Airway epithelial cell (primary cell): ENCODE results near the gene DEFB132. TPM values are rescaled to one million over a fixed set of nuclear protein-coding genes. Genes with fewer than 3 reads are reported as not detected.

Source experiments
- total RNA-seq: library from RNA; depleted of rRNA; stranded (reverse); fragments of >200 nt; gene quantifications from 2 replicates; pipeline ENCODE4 v1.2.3, GENCODE V29; 2015

The DEFB132 gene
- total RNA-seq, result not detected in 2 replicates

GRCh38 chr20:257419-257818, at the start of gene DEFB132:
DEFB132 (plus strand) TSS chr20:257724; CDS start chr20:257779, 55 bp downstream.

GRCh38 chr20:226958-227357, 30.6 kb upstream of the DEFB132 start, which contains the start of gene DEFB129:
DEFB129 (plus strand) TSS chr20:227258; CDS start chr20:227289, 31 bp downstream.

GRCh38 chr20:290084-290831, 32.7 kb downstream of the DEFB132 start, which contains the start of gene C20orf96:
C20orf96 (minus strand) TSS chr20:290750; CDS start chr20:290610, 140 bp downstream.

GRCh38 chr20:297098-297924, 39.8 kb downstream of the DEFB132 start, which contains the start of gene ZCCHC3:
ZCCHC3 (plus strand) TSS chr20:297570; CDS start chr20:297587, 17 bp downstream.

Other genes with a start within 250 kb of the DEFB132 start
- gene DEFB125, start 170.1 kb upstream of the DEFB132 start, total RNA-seq, result not detected in 2 replicates
- gene DEFB126, start 115.1 kb upstream of the DEFB132 start, total RNA-seq, result not detected in 2 replicates
- gene DEFB127, start 100.3 kb upstream of the DEFB132 start, total RNA-seq, result not detected in 2 replicates
- gene DEFB128, start 68.0 kb upstream of the DEFB132 start, total RNA-seq, result not detected in 2 replicates
- gene DEFB129, start 30.5 kb upstream of the DEFB132 start, total RNA-seq, result not detected in 2 replicates
- gene C20orf96, start 33.0 kb downstream of the DEFB132 start, total RNA-seq, result 0.19 and 1.4 TPM in 2 replicates
- gene ZCCHC3, start 39.8 kb downstream of the DEFB132 start, total RNA-seq, result 13.0 and 14.3 TPM in 2 replicates
- 7.3 and 10.0 TPM in 2 replicates for gene SOX12, start 67.8 kb downstream of the DEFB132 start, total RNA-seq
- gene NRSN2, start 89.4 kb downstream of the DEFB132 start, total RNA-seq, result 15.1 and 18.6 TPM in 2 replicates
- 72.1 and 91.0 TPM in 2 replicates for gene TRIB3, start 123.0 kb downstream of the DEFB132 start, total RNA-seq
- gene RBCK1, start 150.6 kb downstream of the DEFB132 start, total RNA-seq, result 93.9 and 108 TPM in 2 replicates
- gene TBC1D20, start 204.8 kb downstream of the DEFB132 start, total RNA-seq, result 14.0 and 17.1 TPM in 2 replicates